SU-DHL-6 (cell line): ENCODE data around the gene EPHB2.

Experiments used
- H2AFZ ChIP-seq: fragments of 200-600 bp; sonication (generic); 2 replicates; pipeline ENCODE4 v1.6.1; 2014; ENCODE audit warnings: low read depth, mild to moderate bottlenecking, moderate library complexity, mixed read lengths, antibody characterized with exemption, low read length; ENCODE audit not compliant: severe bottlenecking
- H3F3A ChIP-seq: fragments of 200-600 bp; shearing (Covaris generic); 2 replicates; pipeline ENCODE4 v1.6.0; 2016; ENCODE audit warnings: antibody characterized with exemption, mild to moderate bottlenecking; ENCODE audit not compliant: insufficient read depth
- H3K27ac ChIP-seq: fragments of 200-600 bp; sonication (generic); 2 replicates; pipeline ENCODE4 v1.5.1; 2016; ENCODE audit warnings: low read depth, mild to moderate bottlenecking, low read length, moderate library complexity, mixed read lengths
- H3K27me3 ChIP-seq: fragments of 200-600 bp; sonication (generic), shearing (Covaris generic); 2 replicates; pipeline ENCODE4 v1.6.0; 2014; ENCODE audit warnings: mild to moderate bottlenecking, low read length
- H3K36me3 ChIP-seq: fragments of 200-600 bp; sonication (generic); 2 replicates; pipeline ENCODE4 v1.6.1; 2014; ENCODE audit warnings: mild to moderate bottlenecking, low read length, mixed read lengths
- H3K4me2 ChIP-seq: fragments of 300-600, 200-600 bp; shearing (Covaris generic), sonication (generic); 2 replicates; pipeline ENCODE4 v1.6.0; 2014; ENCODE audit warnings: low read length, low read depth, mild to moderate bottlenecking; ENCODE audit not compliant: poor library complexity, severe bottlenecking
- H3K4me3 ChIP-seq: fragments of 200-600 bp; sonication (generic); 2 replicates; pipeline ENCODE4 v1.5.1; 2014; ENCODE audit warnings: antibody characterized with exemption, low read length, mild to moderate bottlenecking, mixed read lengths; ENCODE audit not compliant: insufficient read depth, poor library complexity, severe bottlenecking
- H3K79me2 ChIP-seq: fragments of 200-600 bp; sonication (generic); 2 replicates; pipeline ENCODE4 v1.6.1; 2014; ENCODE audit warnings: mild to moderate bottlenecking, low read length, moderate library complexity; ENCODE audit not compliant: insufficient read depth
- H3K9ac ChIP-seq: fragments of 200-600 bp; sonication (generic); 2 replicates; pipeline ENCODE4 v1.7.0; 2014; ENCODE audit warnings: mild to moderate bottlenecking, low read length
- H3K9me2 ChIP-seq: fragments of 200-600 bp; sonication (generic); replicated peaks from 2 replicates; pipeline ENCODE4 v1.6.1; 2014; ENCODE audit warnings: low read length; ENCODE audit not compliant: insufficient read depth
- H3K9me3 ChIP-seq: fragments of 200-600 bp; sonication (generic); 2 replicates; pipeline ENCODE4 v1.6.1; 2014; ENCODE audit warnings: low read length, mixed read lengths; ENCODE audit not compliant: insufficient read depth
- H4K20me1 ChIP-seq: fragments of 200-600 bp; sonication (generic); 2 replicates; pipeline ENCODE4 v1.6.1; 2014; ENCODE audit warnings: low read depth, mild to moderate bottlenecking, antibody characterized with exemption, low read length, moderate library complexity, mixed read lengths
- CTCF ChIP-seq: fragments of 200-600 bp; sonication (generic); IDR thresholded peaks from one replicate; pipeline ENCODE4 v1.5.1; 2017; ENCODE audit warnings: antibody characterized with exemption, mild to moderate bottlenecking, low read length, moderate library complexity; ENCODE audit not compliant: insufficient read depth, poor library complexity, severe bottlenecking
- EZH2phosphoT487 ChIP-seq: fragments of 200-600 bp; sonication (generic), shearing (Covaris generic); conservative IDR thresholded peaks from 2 replicates; pipeline ENCODE4 v1.6.1; 2018; ENCODE audit warnings: mild to moderate bottlenecking, antibody characterized with exemption, low read length, moderate library complexity, mixed read lengths

Gene EPHB2

GRCh38 chr1:22825486-22826189 is 115.0 kb downstream of the EPHB2 start:
- Histone ChIP-seq H4K20me1 (no peaks in the 10 kb centered on the region), H3K9ac (no peak overlapping the region)

GRCh38 chr1:22826604-22827580 is 116.3 kb downstream of the EPHB2 start:
- TF ChIP-seq CTCF: no peak
- no peak for TF ChIP-seq EZH2phosphoT487
- Histone ChIP-seq H3K27me3 (no peaks in the 10 kb centered on the region), H3K79me2 (no peaks in the 10 kb centered on the region), H3K4me2 (no peak overlapping the region), H4K20me1 (no peaks in the 10 kb centered on the region), H3K9ac (no peak overlapping the region), H3K4me3 (no peak overlapping the region), H3K27ac (no peak overlapping the region), H3K9me2 (no peaks in the 10 kb centered on the region), H3F3A (no peaks in the 10 kb centered on the region), H3K36me3 (no peaks in the 10 kb centered on the region), H3K9me3 (no peaks in the 10 kb centered on the region), H2AFZ (no peak overlapping the region)

More at GRCh38 chr1:22825486-22826189, 115.0 kb downstream of the EPHB2 start:
- H3K4me3 ChIP-seq: no peak overlapping the region
- no peaks in the 10 kb centered on the region for H3K9me2 ChIP-seq
- H3K4me2 ChIP-seq: no peak overlapping the region
- no peaks in the 10 kb centered on the region for H3K36me3 ChIP-seq
- no peaks in the 10 kb centered on the region for H3K27me3 ChIP-seq
- H3K79me2 ChIP-seq: no peaks in the 10 kb centered on the region
- H3K9me3 ChIP-seq: no peaks in the 10 kb centered on the region
- TF ChIP-seq CTCF (no peak), EZH2phosphoT487 (no peak)
- no peaks in the 10 kb centered on the region for H3F3A ChIP-seq
- no peak overlapping the region for H3K27ac ChIP-seq
- no peak overlapping the region for H2AFZ ChIP-seq

GRCh38 chr1:22827666-22828483 is 117.2 kb downstream of the EPHB2 start:
- H4K20me1 ChIP-seq: no peaks in the 10 kb centered on the region
- no peaks in the 10 kb centered on the region for H3K9me3 ChIP-seq
- H3K4me2 ChIP-seq: no peak overlapping the region
- H3K9me2 ChIP-seq: no peaks in the 10 kb centered on the region
- H3F3A ChIP-seq: no peaks in the 10 kb centered on the region
- H3K9ac ChIP-seq: no peak overlapping the region
- no peaks in the 10 kb centered on the region for H3K79me2 ChIP-seq
- H3K27ac ChIP-seq: no peak overlapping the region
- TF ChIP-seq CTCF (no peak), EZH2phosphoT487 (no peak)
- no peak overlapping the region for H3K4me3 ChIP-seq
- no peaks in the 10 kb centered on the region for H3K27me3 ChIP-seq
- no peak overlapping the region for H2AFZ ChIP-seq
- H3K36me3 ChIP-seq: no peaks in the 10 kb centered on the region
